ENCODE results near the gene HERC2.
"Not testable (repeated sequence)": the region's sequence is repeated elsewhere in the genome, so short reads cannot be mapped to it uniquely, and the experiment has no call there.

- TF ChIP-seq CTCF (IDR thresholded peaks at IDR 0.05; ENCODE audit: control extremely low read depth in 1 of 3, insufficient read depth in 1 of 3, low read depth in 1 of 3, low read length in 3 of 3); HDAC6 (IDR thresholded peaks at IDR 0.05; ENCODE audit: low read depth, low read length): not testable (repeated sequence)
Measured at GRCh38 chr15:28221696-28222095, 100.3 kb downstream of the HERC2 start.
